ENCODE measurements around the gene SCGN. TPM values are rescaled to one million over a fixed set of nuclear protein-coding genes. Genes with fewer than 3 reads are reported as not detected.

SCGN gene
- total and polyA plus RNA-seq, 9 of the 15 experiments (the other 6 are each of a cell fraction or from before 2014, with no cell fraction given): not detected

DNA sequence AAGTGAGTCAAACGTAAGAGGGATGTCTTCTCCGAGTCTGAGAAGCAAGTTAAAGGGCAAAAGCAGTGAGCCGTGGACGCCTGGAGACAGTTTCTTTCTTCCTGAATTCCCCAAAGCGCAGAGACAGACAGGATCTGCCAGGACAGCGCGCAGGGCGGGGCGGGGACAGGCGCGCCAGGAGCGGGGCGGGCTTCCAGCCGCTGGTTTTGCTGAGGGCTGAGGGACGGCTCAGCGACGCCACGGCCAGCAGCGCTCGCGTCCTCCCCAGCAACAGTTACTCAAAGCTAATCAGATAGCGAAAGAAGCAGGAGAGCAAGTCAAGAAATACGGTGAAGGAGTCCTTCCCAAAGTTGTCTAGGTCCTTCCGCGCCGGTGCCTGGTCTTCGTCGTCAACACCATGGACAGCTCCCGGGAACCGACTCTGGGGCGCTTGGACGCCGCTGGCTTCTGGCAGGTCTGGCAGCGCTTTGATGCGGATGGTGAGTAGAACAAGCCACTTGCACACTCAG is at the start of gene SCGN (continued):
- TF ChIP-seq, protein P1, sequence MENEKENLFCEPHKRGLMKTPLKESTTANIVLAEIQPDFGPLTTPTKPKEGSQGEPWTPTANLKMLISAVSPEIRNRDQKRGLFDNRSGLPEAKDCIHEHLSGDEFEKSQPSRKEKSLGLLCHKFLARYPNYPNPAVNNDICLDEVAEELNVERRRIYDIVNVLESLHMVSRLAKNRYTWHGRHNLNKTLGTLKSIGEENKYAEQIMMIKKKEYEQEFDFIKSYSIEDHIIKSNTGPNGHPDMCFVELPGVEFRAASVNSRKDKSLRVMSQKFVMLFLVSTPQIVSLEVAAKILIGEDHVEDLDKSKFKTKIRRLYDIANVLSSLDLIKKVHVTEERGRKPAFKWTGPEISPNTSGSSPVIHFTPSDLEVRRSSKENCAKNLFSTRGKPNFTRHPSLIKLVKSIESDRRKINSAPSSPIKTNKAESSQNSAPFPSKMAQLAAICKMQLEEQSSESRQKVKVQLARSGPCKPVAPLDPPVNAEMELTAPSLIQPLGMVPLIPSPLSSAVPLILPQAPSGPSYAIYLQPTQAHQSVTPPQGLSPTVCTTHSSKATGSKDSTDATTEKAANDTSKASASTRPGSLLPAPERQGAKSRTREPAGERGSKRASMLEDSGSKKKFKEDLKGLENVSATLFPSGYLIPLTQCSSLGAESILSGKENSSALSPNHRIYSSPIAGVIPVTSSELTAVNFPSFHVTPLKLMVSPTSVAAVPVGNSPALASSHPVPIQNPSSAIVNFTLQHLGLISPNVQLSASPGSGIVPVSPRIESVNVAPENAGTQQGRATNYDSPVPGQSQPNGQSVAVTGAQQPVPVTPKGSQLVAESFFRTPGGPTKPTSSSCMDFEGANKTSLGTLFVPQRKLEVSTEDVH (IDR thresholded peaks at IDR 0.05; ENCODE audit: low read depth, partially characterized antibody): no peak
- no peak for TF ChIP-seq SMARCB1 (IDR thresholded peaks at IDR 0.05; ENCODE audit: insufficient read length, low read depth)
- no peak for TF ChIP-seq ZNF3 (CRISPR knock-in tag; IDR thresholded peaks at IDR 0.05)
- TF ChIP-seq, protein P2, sequence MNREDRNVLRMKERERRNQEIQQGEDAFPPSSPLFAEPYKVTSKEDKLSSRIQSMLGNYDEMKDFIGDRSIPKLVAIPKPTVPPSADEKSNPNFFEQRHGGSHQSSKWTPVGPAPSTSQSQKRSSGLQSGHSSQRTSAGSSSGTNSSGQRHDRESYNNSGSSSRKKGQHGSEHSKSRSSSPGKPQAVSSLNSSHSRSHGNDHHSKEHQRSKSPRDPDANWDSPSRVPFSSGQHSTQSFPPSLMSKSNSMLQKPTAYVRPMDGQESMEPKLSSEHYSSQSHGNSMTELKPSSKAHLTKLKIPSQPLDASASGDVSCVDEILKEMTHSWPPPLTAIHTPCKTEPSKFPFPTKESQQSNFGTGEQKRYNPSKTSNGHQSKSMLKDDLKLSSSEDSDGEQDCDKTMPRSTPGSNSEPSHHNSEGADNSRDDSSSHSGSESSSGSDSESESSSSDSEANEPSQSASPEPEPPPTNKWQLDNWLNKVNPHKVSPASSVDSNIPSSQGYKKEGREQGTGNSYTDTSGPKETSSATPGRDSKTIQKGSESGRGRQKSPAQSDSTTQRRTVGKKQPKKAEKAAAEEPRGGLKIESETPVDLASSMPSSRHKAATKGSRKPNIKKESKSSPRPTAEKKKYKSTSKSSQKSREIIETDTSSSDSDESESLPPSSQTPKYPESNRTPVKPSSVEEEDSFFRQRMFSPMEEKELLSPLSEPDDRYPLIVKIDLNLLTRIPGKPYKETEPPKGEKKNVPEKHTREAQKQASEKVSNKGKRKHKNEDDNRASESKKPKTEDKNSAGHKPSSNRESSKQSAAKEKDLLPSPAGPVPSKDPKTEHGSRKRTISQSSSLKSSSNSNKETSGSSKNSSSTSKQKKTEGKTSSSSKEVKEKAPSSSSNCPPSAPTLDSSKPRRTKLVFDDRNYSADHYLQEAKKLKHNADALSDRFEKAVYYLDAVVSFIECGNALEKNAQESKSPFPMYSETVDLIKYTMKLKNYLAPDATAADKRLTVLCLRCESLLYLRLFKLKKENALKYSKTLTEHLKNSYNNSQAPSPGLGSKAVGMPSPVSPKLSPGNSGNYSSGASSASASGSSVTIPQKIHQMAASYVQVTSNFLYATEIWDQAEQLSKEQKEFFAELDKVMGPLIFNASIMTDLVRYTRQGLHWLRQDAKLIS (CRISPR knock-in tag; IDR thresholded peaks at IDR 0.05): 0 out of 2 replicates have a peak, but pooled peaks have one; percentile 38
- no peak for TF ChIP-seq NELFE (IDR thresholded peaks at IDR 0.05; ENCODE audit: insufficient read depth, insufficient read length)
- TF ChIP-seq, protein P3, sequence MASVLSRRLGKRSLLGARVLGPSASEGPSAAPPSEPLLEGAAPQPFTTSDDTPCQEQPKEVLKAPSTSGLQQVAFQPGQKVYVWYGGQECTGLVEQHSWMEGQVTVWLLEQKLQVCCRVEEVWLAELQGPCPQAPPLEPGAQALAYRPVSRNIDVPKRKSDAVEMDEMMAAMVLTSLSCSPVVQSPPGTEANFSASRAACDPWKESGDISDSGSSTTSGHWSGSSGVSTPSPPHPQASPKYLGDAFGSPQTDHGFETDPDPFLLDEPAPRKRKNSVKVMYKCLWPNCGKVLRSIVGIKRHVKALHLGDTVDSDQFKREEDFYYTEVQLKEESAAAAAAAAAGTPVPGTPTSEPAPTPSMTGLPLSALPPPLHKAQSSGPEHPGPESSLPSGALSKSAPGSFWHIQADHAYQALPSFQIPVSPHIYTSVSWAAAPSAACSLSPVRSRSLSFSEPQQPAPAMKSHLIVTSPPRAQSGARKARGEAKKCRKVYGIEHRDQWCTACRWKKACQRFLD (CRISPR knock-in tag; IDR thresholded peaks at IDR 0.05): peak; percentile 60; the same call in 1 of the 2 replicates
- TF ChIP-seq, protein P4, sequence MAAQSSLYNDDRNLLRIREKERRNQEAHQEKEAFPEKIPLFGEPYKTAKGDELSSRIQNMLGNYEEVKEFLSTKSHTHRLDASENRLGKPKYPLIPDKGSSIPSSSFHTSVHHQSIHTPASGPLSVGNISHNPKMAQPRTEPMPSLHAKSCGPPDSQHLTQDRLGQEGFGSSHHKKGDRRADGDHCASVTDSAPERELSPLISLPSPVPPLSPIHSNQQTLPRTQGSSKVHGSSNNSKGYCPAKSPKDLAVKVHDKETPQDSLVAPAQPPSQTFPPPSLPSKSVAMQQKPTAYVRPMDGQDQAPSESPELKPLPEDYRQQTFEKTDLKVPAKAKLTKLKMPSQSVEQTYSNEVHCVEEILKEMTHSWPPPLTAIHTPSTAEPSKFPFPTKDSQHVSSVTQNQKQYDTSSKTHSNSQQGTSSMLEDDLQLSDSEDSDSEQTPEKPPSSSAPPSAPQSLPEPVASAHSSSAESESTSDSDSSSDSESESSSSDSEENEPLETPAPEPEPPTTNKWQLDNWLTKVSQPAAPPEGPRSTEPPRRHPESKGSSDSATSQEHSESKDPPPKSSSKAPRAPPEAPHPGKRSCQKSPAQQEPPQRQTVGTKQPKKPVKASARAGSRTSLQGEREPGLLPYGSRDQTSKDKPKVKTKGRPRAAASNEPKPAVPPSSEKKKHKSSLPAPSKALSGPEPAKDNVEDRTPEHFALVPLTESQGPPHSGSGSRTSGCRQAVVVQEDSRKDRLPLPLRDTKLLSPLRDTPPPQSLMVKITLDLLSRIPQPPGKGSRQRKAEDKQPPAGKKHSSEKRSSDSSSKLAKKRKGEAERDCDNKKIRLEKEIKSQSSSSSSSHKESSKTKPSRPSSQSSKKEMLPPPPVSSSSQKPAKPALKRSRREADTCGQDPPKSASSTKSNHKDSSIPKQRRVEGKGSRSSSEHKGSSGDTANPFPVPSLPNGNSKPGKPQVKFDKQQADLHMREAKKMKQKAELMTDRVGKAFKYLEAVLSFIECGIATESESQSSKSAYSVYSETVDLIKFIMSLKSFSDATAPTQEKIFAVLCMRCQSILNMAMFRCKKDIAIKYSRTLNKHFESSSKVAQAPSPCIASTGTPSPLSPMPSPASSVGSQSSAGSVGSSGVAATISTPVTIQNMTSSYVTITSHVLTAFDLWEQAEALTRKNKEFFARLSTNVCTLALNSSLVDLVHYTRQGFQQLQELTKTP (IDR thresholded peaks at IDR 0.05; ENCODE audit: low read depth in 1 of 2, partially characterized antibody in 2 of 2): peak in 1 of 2 experiments; percentile 89
- peak; percentile 28 for TF ChIP-seq CXXC5 (CRISPR knock-in tag; IDR thresholded peaks at IDR 0.05)
- no peak for TF ChIP-seq NFATC3 (IDR thresholded peaks at IDR 0.05)
- TF ChIP-seq NR2F6 (CRISPR knock-in tag; IDR thresholded peaks at IDR 0.05): no peak
- TF ChIP-seq, protein P5, sequence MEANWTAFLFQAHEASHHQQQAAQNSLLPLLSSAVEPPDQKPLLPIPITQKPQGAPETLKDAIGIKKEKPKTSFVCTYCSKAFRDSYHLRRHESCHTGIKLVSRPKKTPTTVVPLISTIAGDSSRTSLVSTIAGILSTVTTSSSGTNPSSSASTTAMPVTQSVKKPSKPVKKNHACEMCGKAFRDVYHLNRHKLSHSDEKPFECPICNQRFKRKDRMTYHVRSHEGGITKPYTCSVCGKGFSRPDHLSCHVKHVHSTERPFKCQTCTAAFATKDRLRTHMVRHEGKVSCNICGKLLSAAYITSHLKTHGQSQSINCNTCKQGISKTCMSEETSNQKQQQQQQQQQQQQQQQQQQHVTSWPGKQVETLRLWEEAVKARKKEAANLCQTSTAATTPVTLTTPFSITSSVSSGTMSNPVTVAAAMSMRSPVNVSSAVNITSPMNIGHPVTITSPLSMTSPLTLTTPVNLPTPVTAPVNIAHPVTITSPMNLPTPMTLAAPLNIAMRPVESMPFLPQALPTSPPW (CRISPR knock-in tag; IDR thresholded peaks at IDR 0.05): no peak
- no peak for TF ChIP-seq IFI16 (CRISPR knock-in tag; IDR thresholded peaks at IDR 0.05)

All from K562 (cell line).